Measurements from ENCODE around the gene RGL1. TPM values are rescaled to one million over a fixed set of nuclear protein-coding genes. Genes with fewer than 3 reads are reported as not detected.

The RGL1 gene
- total RNA-seq, 2 donors from 2014 or later = 1.0 to 1.4 TPM

DNA sequence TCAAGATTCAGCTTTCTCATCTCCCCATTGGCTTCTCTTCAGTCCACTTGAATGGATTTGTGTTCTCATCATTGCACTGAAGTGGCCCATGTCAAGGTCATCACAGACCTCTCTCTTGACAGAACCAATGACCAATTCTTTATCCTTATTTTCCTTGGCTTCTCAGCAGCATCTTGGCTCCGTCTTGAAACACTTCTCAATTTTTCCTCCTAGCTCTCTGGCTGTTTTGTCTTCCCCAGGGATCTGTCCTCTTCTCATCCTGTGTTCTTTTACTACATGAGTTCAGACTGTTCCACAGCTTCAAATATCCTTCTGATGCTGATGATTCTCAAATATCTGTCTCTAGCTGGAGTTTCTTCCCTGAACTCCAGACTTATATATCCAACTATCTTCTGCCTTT, 154.0 kb downstream of the RGL1 start:
- H3K9me3 ChIP-seq (ENCODE audit: control insufficient read depth, low read length, poor library complexity, severe bottlenecking) = no peaks in the 10 kb centered on the region
- no peak for DNase-seq
- Mint-ChIP-seq H3K27ac (no peak overlapping the region), H3K36me3 (ENCODE audit: low read depth) (no peaks in the 10 kb centered on the region), H3K4me1 (peaks cover 13% of the 10 kb centered on the region), H3K27me3 (no peaks in the 10 kb centered on the region), H3K4me3 (no peak overlapping the region)
- ATAC-seq = no peak

DNA sequence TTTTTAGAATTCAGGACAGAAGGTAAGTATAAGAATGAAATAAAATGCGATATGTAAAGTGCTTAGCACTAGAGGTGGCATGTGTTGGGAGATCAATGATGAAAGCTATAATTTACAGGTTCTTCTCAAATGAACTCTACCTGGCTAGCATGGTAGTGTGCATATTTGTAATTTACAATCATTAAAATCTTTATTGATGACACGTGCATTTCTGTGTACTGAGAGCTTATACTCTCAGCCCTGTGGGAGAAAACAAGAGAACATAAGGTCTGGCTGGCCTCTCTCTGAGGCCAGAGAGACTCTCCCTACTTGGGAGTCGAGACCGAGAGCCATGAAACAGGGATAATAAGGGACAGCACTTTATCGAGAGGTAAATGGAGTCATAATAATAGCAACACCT, 156.2 kb downstream of the RGL1 start:
- Mint-ChIP-seq H3K27ac (no peak overlapping the region), H3K27me3 (no peaks in the 10 kb centered on the region), H3K36me3 (ENCODE audit: low read depth) (peaks cover 2% of the 10 kb centered on the region), H3K4me1 (peaks cover 8% of the 10 kb centered on the region), H3K4me3 (no peak overlapping the region)
- DNase-seq (no peak), ATAC-seq (no peak)
- no peaks in the 10 kb centered on the region for H3K9me3 ChIP-seq (ENCODE audit: control insufficient read depth, low read length, poor library complexity, severe bottlenecking)

DNA sequence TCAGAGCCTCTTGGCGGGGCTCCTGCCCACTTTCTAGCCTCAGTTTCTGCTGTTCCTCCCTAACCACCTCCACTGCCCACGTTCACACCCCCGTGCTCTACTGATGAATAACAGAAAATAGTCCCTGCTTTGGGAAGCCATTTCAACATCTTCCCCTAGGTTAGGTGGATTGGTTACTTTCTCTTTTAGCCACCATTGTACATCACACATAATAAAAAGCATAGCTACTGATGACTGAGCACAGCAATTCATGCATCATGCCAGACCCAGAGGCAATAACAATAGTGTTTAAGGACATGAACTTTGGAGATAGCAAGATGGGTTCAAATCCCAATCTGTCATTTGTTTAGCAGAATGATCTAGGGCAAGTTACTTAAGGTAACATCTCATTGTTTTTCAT, 158.0 kb downstream of the RGL1 start:
- H3K27me3 Mint-ChIP-seq = no peaks in the 10 kb centered on the region
- ATAC-seq = no peak
- H3K27ac Mint-ChIP-seq = no peak overlapping the region

DNA sequence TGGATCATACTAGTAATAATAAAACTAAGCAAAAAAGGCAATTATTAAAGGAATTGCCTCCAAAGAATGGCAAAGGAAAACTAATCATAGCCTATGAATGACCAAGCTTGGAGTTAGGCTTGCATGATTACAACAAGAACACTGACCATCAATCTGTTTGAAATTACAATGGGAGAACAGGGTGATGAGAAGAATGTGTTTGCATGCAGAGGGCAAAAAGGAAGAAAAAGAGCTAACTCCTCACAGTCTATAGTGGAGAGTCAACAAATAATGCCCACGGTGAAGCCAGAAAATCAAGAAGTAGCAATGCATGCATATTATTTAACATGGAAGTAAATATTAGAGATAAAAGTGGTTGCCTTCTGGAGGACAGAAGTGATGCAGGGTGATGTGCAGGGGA, 160.8 kb downstream of the RGL1 start:
- H3K9me3 ChIP-seq (ENCODE audit: control insufficient read depth, low read length, poor library complexity, severe bottlenecking) = no peaks in the 10 kb centered on the region
- Mint-ChIP-seq H3K27ac (no peak overlapping the region), H3K27me3 (no peaks in the 10 kb centered on the region), H3K4me3 (no peak overlapping the region), H3K4me1 (no peaks in the 10 kb centered on the region), H3K36me3 (ENCODE audit: low read depth) (peaks cover 2% of the 10 kb centered on the region)
- ATAC-seq (no peak), DNase-seq (no peak)

More for the DNA sequence above, 158.0 kb downstream of the RGL1 start:
- Mint-ChIP-seq H3K36me3 (ENCODE audit: low read depth) (peaks cover 2% of the 10 kb centered on the region), H3K4me1 (no peaks in the 10 kb centered on the region), H3K4me3 (no peak overlapping the region)
- H3K9me3 ChIP-seq (ENCODE audit: control insufficient read depth, low read length, poor library complexity, severe bottlenecking) = no peaks in the 10 kb centered on the region
- DNase-seq = no peak

DNA sequence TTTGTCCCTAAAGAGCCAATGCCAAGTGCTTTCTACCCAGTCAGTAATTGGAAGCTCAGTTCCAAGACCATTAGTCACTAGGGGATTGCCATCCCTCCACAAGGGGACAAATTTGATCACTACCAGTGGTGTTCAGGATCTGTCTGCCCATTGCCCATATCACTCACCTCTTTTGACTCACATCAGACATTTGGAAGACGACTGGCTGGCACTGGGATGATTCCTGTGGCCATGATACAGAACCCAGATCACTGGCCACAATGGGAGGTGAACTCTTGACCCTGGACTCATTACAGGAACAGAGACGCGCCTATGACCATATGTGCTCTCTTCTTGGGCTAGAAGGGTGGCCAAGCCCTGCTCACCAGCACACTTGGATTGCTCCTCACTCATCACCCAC, 161.6 kb downstream of the RGL1 start:
- Mint-ChIP-seq H3K36me3 (ENCODE audit: low read depth) (peaks cover 2% of the 10 kb centered on the region), H3K27ac (no peak overlapping the region), H3K4me3 (no peak overlapping the region), H3K4me1 (no peaks in the 10 kb centered on the region), H3K27me3 (no peaks in the 10 kb centered on the region)
- ATAC-seq (no peak), DNase-seq (no peak)
- no peaks in the 10 kb centered on the region for H3K9me3 ChIP-seq (ENCODE audit: control insufficient read depth, low read length, poor library complexity, severe bottlenecking)

DNA sequence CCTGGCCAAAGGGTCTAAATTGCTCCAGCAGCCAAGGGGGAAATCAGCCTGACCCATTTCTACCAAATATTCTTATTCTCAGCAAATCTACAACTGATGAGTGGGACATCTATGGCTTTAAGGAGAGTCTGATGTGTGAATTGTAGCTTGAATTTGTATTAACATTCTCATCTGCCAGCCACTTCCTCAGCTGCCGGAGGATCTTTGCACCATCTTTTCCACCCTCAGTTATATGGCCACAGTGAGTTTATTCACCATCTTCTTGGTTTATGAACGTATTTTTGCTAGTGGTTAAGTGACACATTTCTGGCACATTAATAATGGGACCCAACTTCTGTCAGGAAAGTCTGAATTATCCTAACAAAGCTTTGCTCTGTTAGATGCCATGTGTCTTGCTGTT, 163.0 kb downstream of the RGL1 start:
- Mint-ChIP-seq H3K4me3 (no peak overlapping the region), H3K4me1 (no peaks in the 10 kb centered on the region), H3K27me3 (no peaks in the 10 kb centered on the region), H3K27ac (no peak overlapping the region), H3K36me3 (ENCODE audit: low read depth) (peaks cover 2% of the 10 kb centered on the region)
- H3K9me3 ChIP-seq (ENCODE audit: control insufficient read depth, low read length, poor library complexity, severe bottlenecking) = no peaks in the 10 kb centered on the region
- ATAC-seq (no peak), DNase-seq (no peak)

DNA sequence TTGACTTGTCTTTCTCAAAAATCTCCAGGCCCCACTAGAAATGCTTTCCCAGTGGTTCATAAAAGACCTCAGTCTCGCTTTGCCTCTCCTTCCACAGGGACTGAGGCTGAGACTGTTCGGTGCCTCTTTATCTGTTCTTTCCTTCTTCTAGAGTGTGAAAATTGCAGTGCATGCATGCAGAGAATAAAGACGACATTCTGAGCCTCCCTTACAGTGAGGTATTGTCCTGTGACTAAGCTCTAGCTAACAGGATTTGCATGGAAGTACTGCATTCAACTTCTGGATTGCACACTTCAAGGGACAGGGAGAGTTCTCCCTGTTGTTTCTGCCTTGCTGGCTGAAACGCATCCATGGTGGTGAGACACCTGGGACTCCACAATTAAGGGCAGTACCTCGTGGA, 163.5 kb downstream of the RGL1 start:
- Mint-ChIP-seq H3K27ac (no peak overlapping the region), H3K4me3 (no peak overlapping the region), H3K36me3 (ENCODE audit: low read depth) (peaks cover 2% of the 10 kb centered on the region), H3K4me1 (no peaks in the 10 kb centered on the region), H3K27me3 (no peaks in the 10 kb centered on the region)
- ATAC-seq (no peak), DNase-seq (no peak)
- no peaks in the 10 kb centered on the region for H3K9me3 ChIP-seq (ENCODE audit: control insufficient read depth, low read length, poor library complexity, severe bottlenecking)

DNA sequence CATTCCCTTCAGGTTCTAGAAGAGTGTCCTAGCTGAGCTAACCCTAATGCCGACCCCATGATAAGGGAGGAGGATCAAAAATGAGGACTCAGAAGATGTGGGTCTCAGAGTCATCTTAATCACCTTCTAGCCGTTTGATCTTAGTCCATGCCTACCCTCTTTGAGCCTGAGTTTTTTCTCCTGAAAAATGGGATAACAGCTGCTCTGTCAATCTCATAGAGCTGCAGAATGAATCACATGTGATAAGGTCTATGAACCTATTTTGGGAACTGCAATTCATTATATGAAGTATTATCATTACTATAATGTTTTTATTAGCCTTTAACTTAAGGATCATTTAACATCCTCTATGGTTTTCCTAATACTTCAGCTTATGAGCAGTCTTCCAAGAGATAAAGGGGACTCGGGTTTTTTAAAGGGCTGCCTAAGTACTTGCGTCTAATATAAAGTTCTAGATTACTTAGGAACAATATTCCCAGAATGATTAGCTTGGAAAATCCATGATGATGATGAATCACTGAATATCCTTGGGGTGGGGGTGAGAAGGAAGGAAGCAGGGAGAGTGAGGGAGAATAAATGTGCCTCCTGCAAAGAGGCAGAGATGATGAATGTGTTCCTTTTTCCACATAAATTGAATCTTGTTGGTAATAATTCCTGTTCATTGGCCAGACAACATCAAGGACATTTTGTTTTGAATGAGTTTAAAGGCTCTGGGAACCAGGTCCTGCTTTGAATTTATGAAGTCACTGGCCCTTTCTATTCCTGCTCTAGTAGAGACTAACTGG, 165.8 kb downstream of the RGL1 start:
- Mint-ChIP-seq H3K27me3 (peaks cover 5% of the 10 kb centered on the region), H3K4me1 (no peaks in the 10 kb centered on the region), H3K27ac (no peak overlapping the region), H3K4me3 (no peak overlapping the region), H3K36me3 (ENCODE audit: low read depth) (peaks cover 1% of the 10 kb centered on the region)
- no peaks in the 10 kb centered on the region for H3K9me3 ChIP-seq (ENCODE audit: control insufficient read depth, low read length, poor library complexity, severe bottlenecking)
- ATAC-seq (no peak), DNase-seq (no peak)

DNA sequence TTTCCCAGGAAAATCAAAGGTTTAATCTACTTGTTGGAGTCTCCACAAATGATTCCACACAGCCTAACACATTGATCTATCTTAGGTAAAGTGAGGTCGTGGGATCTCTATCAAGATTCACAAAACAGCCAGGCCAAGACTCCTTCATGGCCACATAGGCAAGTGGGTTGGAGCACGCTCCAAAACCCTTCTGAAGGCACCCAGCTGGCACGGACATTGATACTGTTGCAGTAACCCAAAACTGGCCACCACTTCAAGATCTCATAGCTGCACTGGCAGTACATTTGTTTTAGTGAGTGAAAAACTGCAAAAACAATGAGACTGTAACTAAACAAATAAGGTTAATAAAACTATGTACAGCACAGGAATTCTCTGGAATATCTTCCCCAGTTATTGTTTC, 170.7 kb downstream of the RGL1 start:
- no peak overlapping the region for H3K27ac Mint-ChIP-seq
- no peak for ATAC-seq
- no peaks in the 10 kb centered on the region for H3K4me1 Mint-ChIP-seq
- peaks cover 12% of the 10 kb centered on the region for H3K27me3 Mint-ChIP-seq
- no peak for DNase-seq
- no peaks in the 10 kb centered on the region for H3K9me3 ChIP-seq (ENCODE audit: control insufficient read depth, low read length, poor library complexity, severe bottlenecking)
- H3K4me3 Mint-ChIP-seq = no peak overlapping the region
- no peaks in the 10 kb centered on the region for H3K36me3 Mint-ChIP-seq (ENCODE audit: low read depth)

DNA sequence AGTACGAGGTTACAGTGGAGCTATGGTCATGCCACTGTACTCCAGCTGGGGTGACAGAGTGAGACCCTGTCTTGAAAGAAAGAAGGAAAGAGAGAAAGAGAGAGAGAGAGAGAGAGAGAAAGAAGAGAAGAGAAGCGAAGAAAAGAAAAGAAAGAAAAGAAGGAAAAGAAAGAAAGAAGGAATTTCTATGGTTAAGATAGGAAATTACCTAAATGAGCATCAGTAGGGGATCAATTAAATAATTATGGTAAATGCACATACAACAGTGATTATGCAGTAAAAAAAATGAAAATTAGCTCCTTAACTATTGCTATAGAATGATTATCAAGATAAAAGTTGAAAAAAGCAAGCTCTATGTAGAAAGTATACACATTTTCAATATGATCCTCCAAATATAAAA, 172.8 kb downstream of the RGL1 start:
- no peaks in the 10 kb centered on the region for H3K36me3 Mint-ChIP-seq (ENCODE audit: low read depth)
- no peak for ATAC-seq
- no peaks in the 10 kb centered on the region for H3K4me1 Mint-ChIP-seq
- H3K9me3 ChIP-seq (ENCODE audit: control insufficient read depth, low read length, poor library complexity, severe bottlenecking) = no peaks in the 10 kb centered on the region
- H3K27ac Mint-ChIP-seq = no peak overlapping the region
- H3K4me3 Mint-ChIP-seq = no peak overlapping the region
- no peak for DNase-seq
- peaks cover 12% of the 10 kb centered on the region for H3K27me3 Mint-ChIP-seq

Other genes with a start within 250 kb of the RGL1 start
- 10 to 100 TPM in 1 of 2 donors, 1 to 10 TPM in 1; 2.7 to 14.7 TPM for gene NCF2, start 214.7 kb upstream of the RGL1 start, total RNA-seq
- gene ARPC5, start 169.3 kb upstream of the RGL1 start, total RNA-seq = 10 to 100 TPM; 62.1 to 69.4 TPM
- not detected for gene APOBEC4, start 151.8 kb upstream of the RGL1 start, total RNA-seq
- under 1 TPM; 0.26 to 0.40 TPM for gene COLGALT2, start 232.6 kb downstream of the RGL1 start, total RNA-seq
- gene TSEN15, start 246.6 kb downstream of the RGL1 start, total RNA-seq = 10 to 100 TPM; 19.6 to 21.4 TPM

Data from T-helper 17 cell (primary cell).